Measurements from ENCODE around the gene BLMH. TPM values are rescaled to one million over a fixed set of nuclear protein-coding genes. Genes with fewer than 3 reads are reported as not detected.
A peak's percentile ranks its signal among the peaks of the same experiment; 100 is the strongest.

Gene BLMH
- 55.5 TPM for polyA plus RNA-seq (2013, experiment 1 of 2)
- 54.7 TPM for polyA plus RNA-seq (2013, experiment 2 of 2)

- Histone ChIP-seq H2AK5ac (ENCODE audit: low read length) (no peak within 1 kb of the TSS), H3K27ac (ENCODE audit: low read depth, low read length) (peak within 1 kb of the TSS; percentile 60), H3K27me3 (ENCODE audit: insufficient read depth, low read length, poor library complexity) (no peaks in the 10 kb centered on the region), H2BK120ac (ENCODE audit: low read depth, low read length) (no peak within 1 kb of the TSS), H3K56ac (ENCODE audit: low read length) (peak within 1 kb of the TSS; percentile 94), H3K18ac (ENCODE audit: low read length) (peak within 1 kb of the TSS; percentile 93), H3K9ac (ENCODE audit: low read length) (peak within 1 kb of the TSS; percentile 87), H3K36me3 (ENCODE audit: control insufficient read depth, insufficient read depth, low read length) (peaks cover 3% of the 10 kb centered on the region), H3K79me2 (ENCODE audit: control insufficient read depth, insufficient read depth, low read length) (peaks cover 9% of the 10 kb centered on the region), H4K8ac (ENCODE audit: low read depth, low read length) (peak within 1 kb of the TSS; percentile 69), H2BK5ac (ENCODE audit: low read length) (peak within 1 kb of the TSS; percentile 82), H3K79me1 (ENCODE audit: low read length) (peaks cover 6% of the 10 kb centered on the region), H3K4me3 (ENCODE audit: low read length) (peak within 1 kb of the TSS; percentile 68), H3K23ac (ENCODE audit: low read length) (peak within 1 kb of the TSS; percentile 66), H3K4me2 (ENCODE audit: low read length) (peak within 1 kb of the TSS; percentile 77), H2BK15ac (replicated peaks; ENCODE audit: low read depth) (no peak within 1 kb of the TSS), H3K4me1 (ENCODE audit: control insufficient read depth, low read depth, low read length) (peaks cover 5% of the 10 kb centered on the region), H3K4ac (ENCODE audit: low read depth, low read length) (peak within 1 kb of the TSS; percentile 46), H4K5ac (ENCODE audit: low read length) (peak within 1 kb of the TSS; percentile 84)
- DNase-seq, result peak; percentile 86
- WGBS (ENCODE audit: extremely low coverage, insufficient coverage, low lambda C conversion rate), result no CpG with 5 or more reads among the region's 89 CpGs
These were observed at the start of gene BLMH for GRCh38 chr17:30291543-30292285. TSS of gene BLMH (minus strand) at chr17:30291944. CDS start at chr17:30291819, 125 bp downstream.

- Histone ChIP-seq H3K23ac (ENCODE audit: low read length) (no peak overlapping the region), H3K4me2 (ENCODE audit: low read length) (no peak overlapping the region), H4K8ac (ENCODE audit: low read depth, low read length) (peak overlapping the region; percentile 76), H2BK5ac (ENCODE audit: low read length) (no peak overlapping the region), H2AK5ac (ENCODE audit: low read length) (no peak overlapping the region), H3K36me3 (ENCODE audit: control insufficient read depth, insufficient read depth, low read length) (no peaks in the 10 kb centered on the region), H3K4me3 (ENCODE audit: low read length) (no peak overlapping the region), H3K27me3 (ENCODE audit: insufficient read depth, low read length, poor library complexity) (no peaks in the 10 kb centered on the region), H4K5ac (ENCODE audit: low read length) (no peak overlapping the region), H2BK15ac (replicated peaks; ENCODE audit: low read depth) (no peak overlapping the region), H3K4ac (ENCODE audit: low read depth, low read length) (no peak overlapping the region), H3K18ac (ENCODE audit: low read length) (peak overlapping the region; percentile 40), H3K79me2 (ENCODE audit: control insufficient read depth, insufficient read depth, low read length) (no peaks in the 10 kb centered on the region), H3K4me1 (ENCODE audit: control insufficient read depth, low read depth, low read length) (no peaks in the 10 kb centered on the region), H3K9ac (ENCODE audit: low read length) (no peak overlapping the region), H3K27ac (ENCODE audit: low read depth, low read length) (peak overlapping the region; percentile 96), H2BK120ac (ENCODE audit: low read depth, low read length) (peak overlapping the region; percentile 94), H3K56ac (ENCODE audit: low read length) (peak overlapping the region; percentile 61), H3K79me1 (ENCODE audit: low read length) (no peaks in the 10 kb centered on the region)
- WGBS (ENCODE audit: extremely low coverage, insufficient coverage, low lambda C conversion rate), result no CpG with 5 or more reads among the region's 6 CpGs
- DNase-seq, result peak; percentile 36
These were observed 49.1 kb upstream of the BLMH start for GRCh38 chr17:30340801-30341356.

DNA sequence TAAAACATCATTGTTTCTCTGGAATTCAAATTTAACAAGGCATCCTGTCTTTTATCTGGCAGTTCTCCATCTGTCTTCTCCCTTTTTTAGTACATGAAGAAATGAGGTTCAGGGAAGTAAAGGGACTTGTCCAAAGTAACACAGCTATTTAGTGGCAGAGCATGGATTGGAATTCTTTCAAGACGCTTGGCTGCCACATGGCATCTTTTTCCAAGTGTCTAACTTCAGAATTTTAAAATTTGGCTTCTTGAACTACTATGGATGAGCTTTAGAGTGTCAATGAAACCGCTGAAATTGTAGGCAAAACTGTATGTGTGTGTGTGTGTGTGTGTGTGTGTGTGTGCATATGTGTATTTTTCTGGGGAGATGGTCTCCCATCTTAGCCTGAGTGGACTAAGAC, 47.3 kb upstream of the BLMH start:
- no CpG with 5 or more reads among the region's 2 CpGs for WGBS (ENCODE audit: extremely low coverage, insufficient coverage, low lambda C conversion rate)
- no peak overlapping the region for H2AK5ac ChIP-seq (ENCODE audit: low read length)
- no peak overlapping the region for H4K5ac ChIP-seq (ENCODE audit: low read length)
- no peak overlapping the region for H4K8ac ChIP-seq (ENCODE audit: low read depth, low read length)
- no peaks in the 10 kb centered on the region for H3K4me1 ChIP-seq (ENCODE audit: control insufficient read depth, low read depth, low read length)
- H3K18ac ChIP-seq (ENCODE audit: low read length), result no peak overlapping the region
- no peak overlapping the region for H3K27ac ChIP-seq (ENCODE audit: low read depth, low read length)
- no peaks in the 10 kb centered on the region for H3K79me2 ChIP-seq (ENCODE audit: control insufficient read depth, insufficient read depth, low read length)
- H3K56ac ChIP-seq (ENCODE audit: low read length), result no peak overlapping the region
- no peak overlapping the region for H3K4ac ChIP-seq (ENCODE audit: low read depth, low read length)
- DNase-seq, result no peak
- H3K79me1 ChIP-seq (ENCODE audit: low read length), result no peaks in the 10 kb centered on the region
- H3K23ac ChIP-seq (ENCODE audit: low read length), result no peak overlapping the region
- H3K9ac ChIP-seq (ENCODE audit: low read length), result no peak overlapping the region
- H2BK120ac ChIP-seq (ENCODE audit: low read depth, low read length), result no peak overlapping the region
- no peaks in the 10 kb centered on the region for H3K27me3 ChIP-seq (ENCODE audit: insufficient read depth, low read length, poor library complexity)
- H3K4me3 ChIP-seq (ENCODE audit: low read length), result no peak overlapping the region
- no peak overlapping the region for H3K4me2 ChIP-seq (ENCODE audit: low read length)
- no peak overlapping the region for H2BK15ac ChIP-seq (replicated peaks; ENCODE audit: low read depth)
- no peaks in the 10 kb centered on the region for H3K36me3 ChIP-seq (ENCODE audit: control insufficient read depth, insufficient read depth, low read length)
- no peak overlapping the region for H2BK5ac ChIP-seq (ENCODE audit: low read length)

GRCh38 chr17:30337393-30337999, 45.8 kb upstream of the BLMH start:
- no peaks in the 10 kb centered on the region for H3K4me1 ChIP-seq (ENCODE audit: control insufficient read depth, low read depth, low read length)
- H3K4ac ChIP-seq (ENCODE audit: low read depth, low read length), result no peak overlapping the region
- no peak overlapping the region for H4K5ac ChIP-seq (ENCODE audit: low read length)
- WGBS (ENCODE audit: extremely low coverage, insufficient coverage, low lambda C conversion rate), result no CpG with 5 or more reads among the region's 1 CpG
- no peak overlapping the region for H3K18ac ChIP-seq (ENCODE audit: low read length)
- H2BK120ac ChIP-seq (ENCODE audit: low read depth, low read length), result no peak overlapping the region
- no peaks in the 10 kb centered on the region for H3K79me1 ChIP-seq (ENCODE audit: low read length)
- H2BK5ac ChIP-seq (ENCODE audit: low read length), result no peak overlapping the region
- H3K27ac ChIP-seq (ENCODE audit: low read depth, low read length), result no peak overlapping the region
- H3K4me2 ChIP-seq (ENCODE audit: low read length), result no peak overlapping the region
- no peak overlapping the region for H3K23ac ChIP-seq (ENCODE audit: low read length)
- no peak overlapping the region for H4K8ac ChIP-seq (ENCODE audit: low read depth, low read length)
- H3K27me3 ChIP-seq (ENCODE audit: insufficient read depth, low read length, poor library complexity), result no peaks in the 10 kb centered on the region
- no peaks in the 10 kb centered on the region for H3K36me3 ChIP-seq (ENCODE audit: control insufficient read depth, insufficient read depth, low read length)
- no peak overlapping the region for H2AK5ac ChIP-seq (ENCODE audit: low read length)
- no peaks in the 10 kb centered on the region for H3K79me2 ChIP-seq (ENCODE audit: control insufficient read depth, insufficient read depth, low read length)
- H3K9ac ChIP-seq (ENCODE audit: low read length), result no peak overlapping the region
- peak; percentile 46 for DNase-seq
- no peak overlapping the region for H2BK15ac ChIP-seq (replicated peaks; ENCODE audit: low read depth)
- H3K4me3 ChIP-seq (ENCODE audit: low read length), result no peak overlapping the region
- no peak overlapping the region for H3K56ac ChIP-seq (ENCODE audit: low read length)

GRCh38 chr17:30336369-30337171, 44.8 kb upstream of the BLMH start:
- no peaks in the 10 kb centered on the region for H3K79me2 ChIP-seq (ENCODE audit: control insufficient read depth, insufficient read depth, low read length)
- no peaks in the 10 kb centered on the region for H3K36me3 ChIP-seq (ENCODE audit: control insufficient read depth, insufficient read depth, low read length)
- H3K4me3 ChIP-seq (ENCODE audit: low read length), result no peak overlapping the region
- H4K8ac ChIP-seq (ENCODE audit: low read depth, low read length), result no peak overlapping the region
- H3K4ac ChIP-seq (ENCODE audit: low read depth, low read length), result no peak overlapping the region
- no peak overlapping the region for H2BK5ac ChIP-seq (ENCODE audit: low read length)
- H3K27ac ChIP-seq (ENCODE audit: low read depth, low read length), result no peak overlapping the region
- H3K79me1 ChIP-seq (ENCODE audit: low read length), result no peaks in the 10 kb centered on the region
- no peak overlapping the region for H3K18ac ChIP-seq (ENCODE audit: low read length)
- H3K23ac ChIP-seq (ENCODE audit: low read length), result no peak overlapping the region
- DNase-seq, result peak; percentile 84
- no peak overlapping the region for H2BK120ac ChIP-seq (ENCODE audit: low read depth, low read length)
- H4K5ac ChIP-seq (ENCODE audit: low read length), result no peak overlapping the region
- no peak overlapping the region for H2AK5ac ChIP-seq (ENCODE audit: low read length)
- H3K9ac ChIP-seq (ENCODE audit: low read length), result no peak overlapping the region
- no peaks in the 10 kb centered on the region for H3K4me1 ChIP-seq (ENCODE audit: control insufficient read depth, low read depth, low read length)
- WGBS (ENCODE audit: extremely low coverage, insufficient coverage, low lambda C conversion rate), result no CpG with 5 or more reads among the region's 8 CpGs
- H3K27me3 ChIP-seq (ENCODE audit: insufficient read depth, low read length, poor library complexity), result no peaks in the 10 kb centered on the region
- H2BK15ac ChIP-seq (replicated peaks; ENCODE audit: low read depth), result no peak overlapping the region
- no peak overlapping the region for H3K56ac ChIP-seq (ENCODE audit: low read length)
- no peak overlapping the region for H3K4me2 ChIP-seq (ENCODE audit: low read length)

All from mesendoderm (in vitro differentiated cells).